ENCODE measurements around the gene VTI1A.

GRCh38 chr10:112713411-112713810, 266.4 kb downstream of the VTI1A start:
- TF ChIP-seq CTCF (IDR thresholded peaks at IDR 0.05) = no peak
- TF ChIP-seq EP300 (IDR thresholded peaks at IDR 0.05) = no peak

Data from sigmoid colon (tissue), 4 donors.